Measurements from ENCODE around the gene NOVA2. TPM values are rescaled to one million over a fixed set of nuclear protein-coding genes. Genes with fewer than 3 reads are reported as not detected.

Gene NOVA2
- total RNA-seq, 1 experiment from 2014 or later: not detected

GRCh38 chr19:45905011-45905410 lies 68.7 kb downstream of the NOVA2 start:
- Histone ChIP-seq H3K27me3 (replicated peaks; ENCODE audit: insufficient read depth, low read depth, low read length, poor library complexity) (no peaks in the 10 kb centered on the region), H3K9me3 (ENCODE audit: low read depth, low read length, poor library complexity, severe bottlenecking) (no peaks in the 10 kb centered on the region), H3K36me3 (ENCODE audit: insufficient read depth, low read length, poor library complexity, severe bottlenecking) (no peaks in the 10 kb centered on the region), H3K4me3 (ENCODE audit: low read depth, low read length, poor library complexity, severe bottlenecking) (no peak overlapping the region), H3K27ac (ENCODE audit: low read depth, low read length, poor library complexity, severe bottlenecking) (no peak overlapping the region), H3K4me1 (ENCODE audit: insufficient read depth, low read length, poor library complexity, severe bottlenecking) (peaks cover 3% of the 10 kb centered on the region)
- no peak for DNase-seq (ENCODE audit: low spot score)
- BruUV-seq (replicated peaks): no TSS peak
- intact Hi-C loops (cut with micrococcal nuclease; ENCODE audit: unreplicated experiment): no loop called here
- POLR2A ChIA-PET (ENCODE audit: low non-redundant PET): no interaction called here
- CTCF ChIA-PET: interaction anchor here (0.7 kb wide), 1 partner anchor 420 kb away, joined by 8 read pairs; no protein-coding TSS in a partner anchor
- no peak for TF ChIP-seq EZH2 (IDR thresholded peaks at IDR 0.05; ENCODE audit: borderline replicate concordance, low read depth, low read length, poor library complexity, severe bottlenecking)
- TF ChIP-seq, protein P1, sequence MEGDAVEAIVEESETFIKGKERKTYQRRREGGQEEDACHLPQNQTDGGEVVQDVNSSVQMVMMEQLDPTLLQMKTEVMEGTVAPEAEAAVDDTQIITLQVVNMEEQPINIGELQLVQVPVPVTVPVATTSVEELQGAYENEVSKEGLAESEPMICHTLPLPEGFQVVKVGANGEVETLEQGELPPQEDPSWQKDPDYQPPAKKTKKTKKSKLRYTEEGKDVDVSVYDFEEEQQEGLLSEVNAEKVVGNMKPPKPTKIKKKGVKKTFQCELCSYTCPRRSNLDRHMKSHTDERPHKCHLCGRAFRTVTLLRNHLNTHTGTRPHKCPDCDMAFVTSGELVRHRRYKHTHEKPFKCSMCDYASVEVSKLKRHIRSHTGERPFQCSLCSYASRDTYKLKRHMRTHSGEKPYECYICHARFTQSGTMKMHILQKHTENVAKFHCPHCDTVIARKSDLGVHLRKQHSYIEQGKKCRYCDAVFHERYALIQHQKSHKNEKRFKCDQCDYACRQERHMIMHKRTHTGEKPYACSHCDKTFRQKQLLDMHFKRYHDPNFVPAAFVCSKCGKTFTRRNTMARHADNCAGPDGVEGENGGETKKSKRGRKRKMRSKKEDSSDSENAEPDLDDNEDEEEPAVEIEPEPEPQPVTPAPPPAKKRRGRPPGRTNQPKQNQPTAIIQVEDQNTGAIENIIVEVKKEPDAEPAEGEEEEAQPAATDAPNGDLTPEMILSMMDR (conservative IDR thresholded peaks at IDR 0.05; ENCODE audit: low read depth, low read length): no peak

DNA sequence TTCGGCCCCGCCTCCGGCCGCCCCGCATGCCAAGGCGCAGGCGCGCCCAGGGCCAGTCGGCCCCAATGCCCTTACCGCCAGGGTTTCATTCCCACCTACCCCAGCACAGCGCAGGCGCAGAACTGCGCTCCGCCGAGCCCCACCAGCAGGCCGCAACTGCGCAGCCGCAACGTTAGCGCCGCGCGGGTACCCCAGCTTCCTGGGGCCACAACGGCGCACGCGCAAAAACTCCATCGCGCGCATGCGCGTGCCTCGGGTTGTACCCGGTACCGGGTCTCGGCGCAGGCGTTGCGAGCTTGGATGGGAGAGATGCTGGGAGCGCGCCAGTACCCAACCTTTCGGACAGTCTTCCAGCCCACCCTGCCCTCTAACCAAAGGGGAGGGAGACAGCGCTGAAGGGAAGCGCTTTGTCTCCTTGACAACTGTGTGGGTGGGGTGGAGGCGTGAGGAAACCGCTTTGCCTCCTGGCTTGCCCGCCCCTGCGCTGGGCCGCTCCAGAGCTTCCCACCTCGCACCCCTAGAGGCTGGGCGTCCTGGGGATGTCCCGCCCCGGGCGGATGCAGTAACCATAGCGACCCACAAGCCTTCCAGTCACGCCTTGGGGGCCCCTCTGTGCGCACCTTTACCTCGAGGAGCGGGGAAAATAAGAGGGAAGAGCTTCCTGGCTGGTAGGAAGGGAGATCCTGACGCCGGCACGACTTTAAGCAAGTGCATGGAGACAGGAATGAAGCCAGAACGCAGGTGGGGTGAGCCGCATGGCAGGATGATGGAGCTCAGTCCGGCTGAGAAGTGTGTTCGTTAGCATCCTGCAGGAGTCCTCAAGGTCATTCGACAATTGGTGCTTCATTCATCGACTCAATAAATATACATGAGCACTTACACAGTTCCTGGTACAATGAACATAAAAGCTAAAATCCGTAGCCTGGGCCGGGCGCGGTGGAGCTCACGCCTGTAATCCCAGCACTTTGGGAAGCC lies 70.7 kb downstream of the NOVA2 start:
- Histone ChIP-seq H3K4me3 (ENCODE audit: low read depth, low read length, poor library complexity, severe bottlenecking) (peak overlapping the region; percentile 76), H3K9me3 (ENCODE audit: low read depth, low read length, poor library complexity, severe bottlenecking) (no peaks in the 10 kb centered on the region), H3K27me3 (replicated peaks; ENCODE audit: insufficient read depth, low read depth, low read length, poor library complexity) (no peaks in the 10 kb centered on the region), H3K4me1 (ENCODE audit: insufficient read depth, low read length, poor library complexity, severe bottlenecking) (peaks cover 3% of the 10 kb centered on the region), H3K36me3 (ENCODE audit: insufficient read depth, low read length, poor library complexity, severe bottlenecking) (peaks cover 3% of the 10 kb centered on the region), H3K27ac (ENCODE audit: low read depth, low read length, poor library complexity, severe bottlenecking) (no peak overlapping the region)
- BruUV-seq (replicated peaks): no TSS peak
- ChIA-PET POLR2A (ENCODE audit: low non-redundant PET) (no interaction called here), CTCF (interaction anchor here (0.6 to 1.2 kb wide), 6 partner anchors 15 to 364 kb away, joined by 3 to 5 read pairs (median 4); no protein-coding TSS in a partner anchor)
- intact Hi-C loops (cut with micrococcal nuclease; ENCODE audit: unreplicated experiment): no loop called here
- DNase-seq (ENCODE audit: low spot score): peak; percentile 98
- TF ChIP-seq EZH2 (IDR thresholded peaks at IDR 0.05; ENCODE audit: borderline replicate concordance, low read depth, low read length, poor library complexity, severe bottlenecking): no peak
- TF ChIP-seq, protein P1 (conservative IDR thresholded peaks at IDR 0.05; ENCODE audit: low read depth, low read length): no peak

- peak; percentile 35 for DNase-seq (ENCODE audit: low spot score)
- H3K4me1 ChIP-seq (ENCODE audit: insufficient read depth, low read length, poor library complexity, severe bottlenecking): peaks cover 3% of the 10 kb centered on the region
- ChIA-PET POLR2A (ENCODE audit: low non-redundant PET) (no interaction called here), CTCF (interaction anchor here (0.6 to 1.2 kb wide), 6 partner anchors 16 to 423 kb away, joined by 3 to 5 read pairs (median 4); no protein-coding TSS in a partner anchor)
- H3K27ac ChIP-seq (ENCODE audit: low read depth, low read length, poor library complexity, severe bottlenecking): peak within 1 kb of the TSS; percentile 58
- H3K36me3 ChIP-seq (ENCODE audit: insufficient read depth, low read length, poor library complexity, severe bottlenecking): peaks cover 3% of the 10 kb centered on the region
- no peaks in the 10 kb centered on the region for H3K9me3 ChIP-seq (ENCODE audit: low read depth, low read length, poor library complexity, severe bottlenecking)
- intact Hi-C loops (cut with micrococcal nuclease; ENCODE audit: unreplicated experiment): no loop called here
- TF ChIP-seq EZH2 (IDR thresholded peaks at IDR 0.05; ENCODE audit: borderline replicate concordance, low read depth, low read length, poor library complexity, severe bottlenecking): no peak
- TF ChIP-seq, protein P1 (conservative IDR thresholded peaks at IDR 0.05; ENCODE audit: low read depth, low read length): no peak
- BruUV-seq (replicated peaks): no TSS peak
- H3K27me3 ChIP-seq (replicated peaks; ENCODE audit: insufficient read depth, low read depth, low read length, poor library complexity): no peaks in the 10 kb centered on the region
- peak within 1 kb of the TSS; percentile 76 for H3K4me3 ChIP-seq (ENCODE audit: low read depth, low read length, poor library complexity, severe bottlenecking)
Observed at GRCh38 chr19:45901912-45902650, 71.6 kb downstream of the NOVA2 start, which contains the start of gene MYPOP. MYPOP (minus strand) TSS chr19:45902613; CDS start chr19:45901773, 840 bp downstream.

Data from A673 (cell line).